Measurements from ENCODE around the gene SYT6. TPM values are rescaled to one million over a fixed set of nuclear protein-coding genes. Genes with fewer than 3 reads are reported as not detected.

SYT6 gene
- polyA plus RNA-seq, 3 donors, result 0.01 TPM; not detected in 2

DNA sequence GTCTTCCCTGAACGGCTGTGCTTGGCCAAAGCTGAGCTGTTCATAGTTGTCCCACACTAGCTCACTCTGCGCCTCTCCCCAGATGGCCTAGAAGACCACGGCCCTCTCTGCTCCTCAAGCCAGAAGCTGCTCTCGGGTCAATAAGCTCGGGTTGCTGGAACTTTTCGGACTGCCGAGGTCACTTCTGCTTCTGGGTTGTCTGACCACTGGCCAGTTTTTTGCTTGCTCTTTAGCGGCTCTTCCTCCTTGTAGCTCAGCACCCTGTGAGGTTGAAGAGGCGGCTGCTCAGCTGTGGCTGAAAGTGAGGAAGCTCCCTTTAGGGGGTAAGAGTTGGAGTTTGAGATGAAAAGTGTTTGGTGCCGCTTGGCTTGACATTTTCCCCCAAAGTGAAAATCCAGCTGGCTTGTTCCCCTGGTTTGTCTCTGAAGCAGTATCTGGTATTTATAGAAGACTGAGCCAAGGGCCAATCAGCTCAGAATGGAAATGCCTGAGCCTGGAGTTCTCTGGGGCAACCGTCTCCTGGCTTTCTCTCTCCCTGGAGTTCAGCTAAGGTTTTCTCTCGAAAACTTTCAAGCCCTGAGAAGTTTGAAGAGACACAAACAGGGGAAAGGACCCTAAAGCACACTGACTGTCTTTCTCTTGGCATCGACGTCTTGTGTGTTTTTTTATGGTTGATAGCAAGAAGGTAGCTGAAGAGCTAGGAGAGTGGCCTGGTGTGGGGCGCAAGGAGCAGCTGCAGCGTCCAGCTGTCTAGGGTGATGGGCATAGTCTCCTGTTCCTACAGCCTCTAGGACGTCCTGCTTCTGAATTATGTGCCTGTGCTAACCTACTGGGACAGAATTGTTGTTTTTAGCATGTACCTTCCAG, 72.0 kb downstream of the SYT6 start:
- H3K27me3 Mint-ChIP-seq (ENCODE audit: low read depth in 3 of 3), result peaks cover 0 to 3% (median 0%) of the 10 kb centered on the region in 3 donors
- TF ChIP-seq, protein P1, sequence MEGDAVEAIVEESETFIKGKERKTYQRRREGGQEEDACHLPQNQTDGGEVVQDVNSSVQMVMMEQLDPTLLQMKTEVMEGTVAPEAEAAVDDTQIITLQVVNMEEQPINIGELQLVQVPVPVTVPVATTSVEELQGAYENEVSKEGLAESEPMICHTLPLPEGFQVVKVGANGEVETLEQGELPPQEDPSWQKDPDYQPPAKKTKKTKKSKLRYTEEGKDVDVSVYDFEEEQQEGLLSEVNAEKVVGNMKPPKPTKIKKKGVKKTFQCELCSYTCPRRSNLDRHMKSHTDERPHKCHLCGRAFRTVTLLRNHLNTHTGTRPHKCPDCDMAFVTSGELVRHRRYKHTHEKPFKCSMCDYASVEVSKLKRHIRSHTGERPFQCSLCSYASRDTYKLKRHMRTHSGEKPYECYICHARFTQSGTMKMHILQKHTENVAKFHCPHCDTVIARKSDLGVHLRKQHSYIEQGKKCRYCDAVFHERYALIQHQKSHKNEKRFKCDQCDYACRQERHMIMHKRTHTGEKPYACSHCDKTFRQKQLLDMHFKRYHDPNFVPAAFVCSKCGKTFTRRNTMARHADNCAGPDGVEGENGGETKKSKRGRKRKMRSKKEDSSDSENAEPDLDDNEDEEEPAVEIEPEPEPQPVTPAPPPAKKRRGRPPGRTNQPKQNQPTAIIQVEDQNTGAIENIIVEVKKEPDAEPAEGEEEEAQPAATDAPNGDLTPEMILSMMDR (IDR thresholded peaks at IDR 0.05), result no peak
- WGBS (ENCODE audit: insufficient coverage), result 59% methylated on average over 12 of the region's 17 CpGs
- Histone ChIP-seq H3K27ac (ENCODE audit: low read depth in 1 of 2, low read length in 2 of 2) (no peak overlapping the region), H3K36me3 (replicated peaks in 1 of 2; ENCODE audit: control insufficient read depth in 1 of 2, insufficient read depth in 2 of 2, low read length in 2 of 2) (no peaks in the 10 kb centered on the region), H3K4me2 (replicated peaks; ENCODE audit: extremely low read depth, low read length, poor library complexity, severe bottlenecking) (no peak overlapping the region), H3K4me1 (ENCODE audit: control insufficient read depth in 1 of 2, insufficient read depth in 2 of 2, low read length in 2 of 2) (peaks cover 33 to 37% of the 10 kb centered on the region in 2 donors), H3K9me3 (replicated peaks in 1 of 2; ENCODE audit: control insufficient read depth in 1 of 2, insufficient read depth in 1 of 2, low read length in 2 of 2) (no peaks in the 10 kb centered on the region), H3K27me3 (ENCODE audit: control insufficient read depth in 2 of 2, insufficient read depth in 2 of 2, low read length in 2 of 2) (no peaks in the 10 kb centered on the region), H3K4me3 (replicated peaks in 1 of 3; ENCODE audit: low read depth in 2 of 3, low read length in 3 of 3) (no peak overlapping the region), H4K20me1 (ENCODE audit: insufficient read depth, low read length) (no peaks in the 10 kb centered on the region), H3K79me2 (ENCODE audit: insufficient read depth, low read length) (no peaks in the 10 kb centered on the region), H3K9ac (ENCODE audit: insufficient read depth, low read length, poor library complexity, severe bottlenecking) (no peak overlapping the region), H2AFZ (ENCODE audit: insufficient read depth, low read depth, low read length, poor library complexity, severe bottlenecking) (no peak overlapping the region)
- intact Hi-C loops (cut with micrococcal nuclease), result loop anchor here in 1 of 2 donors (10.0 kb wide), 1 partner anchor 203 kb away; no protein-coding TSS in a partner anchor
- H3K4me3 Mint-ChIP-seq, result peak overlapping the region in 1 of 2 donors; percentile 61
- H3K9me3 Mint-ChIP-seq, result peaks cover 0 to 3% (median 0%) of the 10 kb centered on the region in 7 donors
- no peaks in the 10 kb centered on the region for H3K36me3 Mint-ChIP-seq
- peaks cover 51% of the 10 kb centered on the region for H3K4me1 Mint-ChIP-seq
- H3K27ac Mint-ChIP-seq, result peak overlapping the region in 5 of 7 donors; percentile 57 to 83 (median 61)
- peak; percentile 47 to 60 (median 50) for DNase-seq

DNA sequence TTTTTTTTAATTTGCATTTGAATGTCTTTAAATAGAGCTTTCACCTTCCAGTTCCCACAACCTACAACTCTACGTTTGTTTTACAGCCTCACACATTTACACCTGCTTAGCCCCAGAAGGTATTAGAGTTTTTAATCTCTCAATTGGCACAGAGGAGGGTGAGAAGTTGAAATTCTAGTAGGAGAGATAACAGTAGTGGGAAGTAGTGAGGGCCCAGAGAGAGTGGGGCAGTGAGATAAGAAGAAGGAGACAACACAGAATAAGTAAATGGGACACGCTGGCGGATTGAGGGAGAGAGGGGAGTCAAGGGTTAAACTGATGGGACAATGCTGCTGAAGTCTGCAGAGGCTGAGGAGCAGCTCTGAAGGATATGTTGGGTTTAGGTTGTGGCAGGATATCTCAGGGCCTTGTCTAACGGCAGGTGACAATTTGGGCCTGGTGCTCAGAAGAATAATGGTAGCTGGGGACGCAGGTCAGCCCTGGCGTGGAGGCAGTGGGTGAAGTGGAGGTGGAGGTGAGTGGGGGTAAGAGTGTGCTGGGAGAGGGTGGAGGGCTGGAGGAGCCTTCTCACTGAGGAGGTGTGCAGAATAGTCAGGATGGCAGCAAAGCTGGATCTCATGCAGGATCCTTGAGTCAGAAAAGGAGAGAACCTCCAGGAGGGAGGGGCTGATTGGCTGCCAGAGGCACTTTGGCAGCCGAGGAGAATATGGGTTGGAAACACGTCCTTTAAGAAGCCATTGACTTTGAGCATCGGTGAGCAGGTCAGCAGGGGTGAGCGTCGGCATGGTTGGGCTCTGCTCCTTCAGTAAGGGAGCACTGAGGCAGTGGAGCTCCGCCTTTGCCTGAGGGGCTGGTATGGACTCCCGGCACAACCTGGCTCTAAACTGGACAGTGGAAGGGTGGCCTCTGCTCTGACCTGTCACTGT, 72.9 kb downstream of the SYT6 start:
- Mint-ChIP-seq H3K4me1 (peaks cover 56% of the 10 kb centered on the region), H3K4me3 (peak overlapping the region in 1 of 2 donors; percentile 61), H3K36me3 (no peaks in the 10 kb centered on the region), H3K27me3 (ENCODE audit: low read depth in 3 of 3) (peaks cover 0 to 3% (median 0%) of the 10 kb centered on the region in 3 donors), H3K27ac (peak overlapping the region in 4 of 7 donors; percentile 41 to 79 (median 59)), H3K9me3 (peaks cover 0 to 2% (median 0%) of the 10 kb centered on the region in 7 donors)
- Histone ChIP-seq H3K27me3 (ENCODE audit: control insufficient read depth in 2 of 2, insufficient read depth in 2 of 2, low read length in 2 of 2) (no peaks in the 10 kb centered on the region), H3K36me3 (replicated peaks in 1 of 2; ENCODE audit: control insufficient read depth in 1 of 2, insufficient read depth in 2 of 2, low read length in 2 of 2) (no peaks in the 10 kb centered on the region), H3K4me2 (replicated peaks; ENCODE audit: extremely low read depth, low read length, poor library complexity, severe bottlenecking) (no peak overlapping the region), H3K79me2 (ENCODE audit: insufficient read depth, low read length) (no peaks in the 10 kb centered on the region), H4K20me1 (ENCODE audit: insufficient read depth, low read length) (no peaks in the 10 kb centered on the region), H3K9ac (ENCODE audit: insufficient read depth, low read length, poor library complexity, severe bottlenecking) (no peak overlapping the region), H3K4me3 (replicated peaks in 1 of 3; ENCODE audit: low read depth in 2 of 3, low read length in 3 of 3) (no peak overlapping the region), H3K4me1 (ENCODE audit: control insufficient read depth in 1 of 2, insufficient read depth in 2 of 2, low read length in 2 of 2) (peaks cover 33 to 37% of the 10 kb centered on the region in 2 donors), H3K9me3 (replicated peaks in 1 of 2; ENCODE audit: control insufficient read depth in 1 of 2, insufficient read depth in 1 of 2, low read length in 2 of 2) (no peaks in the 10 kb centered on the region), H2AFZ (ENCODE audit: insufficient read depth, low read depth, low read length, poor library complexity, severe bottlenecking) (no peak overlapping the region), H3K27ac (ENCODE audit: low read depth in 1 of 2, low read length in 2 of 2) (no peak overlapping the region)
- no peak for DNase-seq
- TF ChIP-seq, protein P1 (IDR thresholded peaks at IDR 0.05), result no peak
- 97% methylated on average over 11 of the region's 13 CpGs for WGBS (ENCODE audit: insufficient coverage)
- intact Hi-C loops (cut with micrococcal nuclease), result loop anchor here in 1 of 2 donors (10.0 kb wide), 1 partner anchor 204 kb away; no protein-coding TSS in a partner anchor

All from CD14-positive monocyte (primary cell).